Testis (tissue), 2 donors: ENCODE data around the gene ERC2.

ENCODE experiments used
- POLR2A ChIP-seq: fragments of 450-650 bp; IDR thresholded peaks from one replicate; pipeline ENCODE4 v1.6.1; 2017; ENCODE audit warnings: antibody characterized with exemption, mild to moderate bottlenecking, moderate library complexity
- TF ChIP-seq, protein P1 (sequence below), 3 experiments: fragments of 450-650 bp in 2 of 3; fragments of 200-600 bp in 1 of 3; sonication (generic) in 1 of 3; IDR thresholded peaks; one replicate each; pipeline ENCODE4 v1.5.1; 2016 to 2019; ENCODE audit warnings: antibody characterized with exemption in 3 of 3, mild to moderate bottlenecking in 2 of 3, moderate library complexity in 1 of 3

DNA sequence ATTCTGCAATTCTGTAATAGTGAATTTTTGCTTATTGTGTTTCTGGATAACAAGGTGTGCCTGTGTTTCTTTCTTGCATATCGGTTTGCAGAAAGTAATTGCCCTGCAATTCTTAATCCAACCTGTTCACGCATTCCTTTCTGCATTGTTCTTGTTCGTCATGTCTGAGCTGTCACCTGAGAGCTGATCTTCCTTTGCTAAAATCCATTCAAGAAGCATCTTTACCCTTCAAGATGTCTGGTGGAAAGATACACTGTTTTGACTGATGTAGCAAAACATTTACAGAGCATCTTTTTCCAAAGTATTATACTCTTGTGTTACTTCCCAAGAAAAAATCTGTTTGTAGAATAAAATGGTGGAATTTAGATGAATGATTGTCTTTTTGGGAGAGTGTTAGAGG, 822.1 kb downstream of the ERC2 start:
- TF ChIP-seq, protein P1, sequence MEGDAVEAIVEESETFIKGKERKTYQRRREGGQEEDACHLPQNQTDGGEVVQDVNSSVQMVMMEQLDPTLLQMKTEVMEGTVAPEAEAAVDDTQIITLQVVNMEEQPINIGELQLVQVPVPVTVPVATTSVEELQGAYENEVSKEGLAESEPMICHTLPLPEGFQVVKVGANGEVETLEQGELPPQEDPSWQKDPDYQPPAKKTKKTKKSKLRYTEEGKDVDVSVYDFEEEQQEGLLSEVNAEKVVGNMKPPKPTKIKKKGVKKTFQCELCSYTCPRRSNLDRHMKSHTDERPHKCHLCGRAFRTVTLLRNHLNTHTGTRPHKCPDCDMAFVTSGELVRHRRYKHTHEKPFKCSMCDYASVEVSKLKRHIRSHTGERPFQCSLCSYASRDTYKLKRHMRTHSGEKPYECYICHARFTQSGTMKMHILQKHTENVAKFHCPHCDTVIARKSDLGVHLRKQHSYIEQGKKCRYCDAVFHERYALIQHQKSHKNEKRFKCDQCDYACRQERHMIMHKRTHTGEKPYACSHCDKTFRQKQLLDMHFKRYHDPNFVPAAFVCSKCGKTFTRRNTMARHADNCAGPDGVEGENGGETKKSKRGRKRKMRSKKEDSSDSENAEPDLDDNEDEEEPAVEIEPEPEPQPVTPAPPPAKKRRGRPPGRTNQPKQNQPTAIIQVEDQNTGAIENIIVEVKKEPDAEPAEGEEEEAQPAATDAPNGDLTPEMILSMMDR (IDR thresholded peaks at IDR 0.05): no peak
- TF ChIP-seq POLR2A: no peak
